NCI-H526 treated with DMSO at 0.1 percent for 48 hours (cell line): Measurements from ENCODE around the gene OR51F1.
"Not testable (repeated sequence)": the region's sequence is repeated elsewhere in the genome, so short reads cannot be mapped to it uniquely, and the experiment has no call there.

ENCODE experiments used
- DNase-seq: peaks from one replicate; lab custom pipeline; 2025; lab: John Stamatoyannopoulos, UW

OR51F1 gene, protein sequence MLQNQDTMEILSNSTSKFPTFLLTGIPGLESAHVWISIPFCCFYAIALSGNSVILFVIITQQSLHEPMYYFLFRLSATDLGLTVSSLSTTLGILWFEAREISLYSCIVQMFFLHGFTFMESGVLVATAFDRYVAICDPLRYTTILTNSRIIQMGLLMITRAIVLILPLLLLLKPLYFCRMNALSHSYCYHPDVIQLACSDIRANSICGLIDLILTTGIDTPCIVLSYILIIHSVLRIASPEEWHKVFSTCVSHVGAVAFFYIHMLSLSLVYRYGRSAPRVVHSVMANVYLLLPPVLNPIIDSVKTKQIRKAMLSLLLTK

DNA sequence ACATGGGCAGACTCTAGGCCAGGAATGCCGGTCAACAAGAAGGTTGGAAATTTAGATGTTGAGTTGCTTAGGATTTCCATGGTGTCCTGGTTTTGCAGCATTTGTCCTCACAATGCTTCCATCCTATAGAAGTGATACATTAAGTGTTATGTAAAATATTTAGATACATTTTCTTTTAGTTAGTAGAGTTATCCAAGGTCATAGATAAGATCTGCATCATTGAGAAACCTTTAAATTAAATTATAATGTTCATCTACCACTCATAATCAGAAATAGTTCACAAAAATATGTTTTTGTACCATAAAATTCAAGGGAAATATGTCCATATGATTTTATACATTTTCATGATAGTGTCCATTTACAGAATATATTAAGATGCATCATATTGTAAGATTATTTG lies at the start of gene OR51F1:
Gene OR51F1, minus strand, starts transcription at position 101 of the 400 bp plus-strand sequence. Its CDS starts 0 bp downstream, at position 101.
- no peak for DNase-seq

DNA sequence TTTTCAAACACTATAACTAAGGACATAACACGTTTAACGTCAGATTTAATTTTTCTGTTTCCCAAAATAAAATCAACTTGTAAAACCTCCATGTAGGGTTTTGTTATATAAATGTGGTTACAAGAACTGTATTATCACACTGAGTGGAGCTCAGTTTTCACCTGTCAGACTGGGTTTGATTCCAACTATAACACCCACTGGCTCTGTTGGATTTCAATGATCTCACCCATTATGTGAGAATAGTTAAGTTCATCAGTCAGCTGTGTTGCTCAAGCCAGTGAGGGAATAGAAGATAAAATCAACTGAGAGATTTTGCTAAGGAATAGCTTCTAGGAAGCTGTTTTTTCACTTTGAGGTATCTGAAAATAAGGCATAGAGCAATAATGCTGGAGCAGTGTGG lies 39.5 kb upstream of the OR51F1 start:
- DNase-seq = no peak

DNA sequence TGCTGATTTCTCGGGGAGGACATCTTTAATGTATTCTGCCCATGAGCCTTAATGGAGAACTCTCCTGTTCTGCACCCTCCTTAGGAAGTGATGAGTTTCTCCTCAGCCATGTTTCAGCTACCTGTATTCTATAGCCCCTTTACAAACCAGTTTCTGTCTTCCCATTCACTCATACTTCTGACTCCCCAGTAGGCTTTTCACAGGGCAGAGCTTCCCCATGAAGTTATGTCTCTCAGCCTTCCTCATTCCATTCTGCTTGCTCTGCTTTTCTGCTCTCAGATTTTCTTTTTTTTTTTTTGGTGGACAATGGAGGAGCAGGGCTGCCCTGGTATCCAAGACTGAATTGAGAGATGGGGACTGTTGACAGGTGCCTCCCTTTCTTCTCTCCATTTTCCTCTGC lies 38.7 kb upstream of the OR51F1 start:
- DNase-seq = no peak

DNA sequence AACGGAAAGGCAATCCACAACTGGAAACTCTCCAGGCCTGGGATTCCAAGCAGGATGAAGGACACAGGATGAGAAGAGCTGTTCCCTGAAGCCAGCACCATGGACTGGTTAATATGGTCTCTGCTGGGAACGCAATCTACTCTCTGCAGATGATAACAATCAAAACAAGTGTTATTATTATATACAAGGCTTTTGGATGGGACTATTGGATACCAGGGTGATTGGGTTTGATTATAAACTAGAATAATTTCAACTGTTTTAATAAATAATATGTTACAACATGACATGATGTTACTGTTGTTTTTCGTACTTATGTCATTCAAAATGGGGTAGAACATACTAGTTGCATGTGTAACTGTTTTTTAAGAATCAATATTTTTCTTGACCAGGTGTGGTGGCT lies 34.5 kb upstream of the OR51F1 start, which contains the start of gene OR52R1:
Gene OR52R1, minus strand, starts transcription at position 101 of the 400 bp plus-strand sequence. Its CDS starts 0 bp downstream, at position 101.
- DNase-seq = no peak

DNA sequence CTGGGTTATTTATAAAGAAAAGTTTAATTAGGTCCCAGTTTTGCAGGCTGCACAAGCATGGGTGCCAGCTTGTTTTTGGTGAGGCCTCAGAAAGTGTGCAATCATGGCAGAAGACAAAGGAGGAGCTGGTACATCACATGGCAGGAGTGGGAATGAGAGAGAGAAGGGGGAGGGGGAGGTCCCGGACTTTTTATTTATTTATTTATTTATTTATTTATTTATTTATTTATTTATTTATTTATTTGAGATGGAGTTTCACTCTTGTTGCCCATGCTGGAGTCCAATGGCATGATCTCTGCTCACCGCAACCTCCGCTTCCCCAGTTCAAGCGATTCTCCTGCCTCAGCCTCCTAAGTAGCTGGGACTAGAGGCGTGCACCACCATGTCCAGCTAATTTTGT lies 31.6 kb upstream of the OR51F1 start:
- DNase-seq = not testable (repeated sequence)

DNA sequence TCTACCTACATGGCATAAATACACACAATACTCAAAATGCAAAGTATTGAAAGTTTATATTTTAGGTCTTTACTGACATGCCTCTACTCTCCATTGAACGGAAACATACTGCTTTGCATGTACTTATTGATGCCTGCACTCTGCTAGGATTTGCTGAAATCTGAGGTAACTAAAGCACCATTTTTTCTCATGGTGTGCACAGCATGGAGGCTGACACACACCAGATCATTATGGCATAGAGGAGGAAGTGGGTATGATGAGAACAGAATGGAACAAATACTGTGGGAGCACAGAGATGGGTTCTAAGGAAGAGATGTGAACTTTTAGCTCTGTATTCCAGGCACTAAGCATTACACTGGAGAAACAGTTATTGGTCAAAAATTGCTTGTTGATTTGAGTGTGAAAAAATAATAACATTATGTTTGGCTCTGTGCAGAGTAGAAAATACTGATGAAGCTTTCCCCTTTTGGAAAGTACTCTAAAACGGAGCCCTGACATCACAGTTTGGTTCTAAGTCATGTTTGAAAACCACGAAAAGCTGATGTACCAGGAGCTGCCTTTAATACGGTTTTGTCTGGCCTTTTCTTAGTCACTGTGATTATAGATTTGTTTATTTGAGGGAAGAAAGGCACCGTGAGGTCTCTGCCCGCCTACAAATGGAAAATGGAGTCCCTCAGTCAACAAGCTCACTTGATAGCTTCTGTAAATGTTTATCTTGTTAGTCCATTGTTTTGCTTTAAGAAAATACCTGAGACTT lies 28.9 kb upstream of the OR51F1 start:
- no peak for DNase-seq

DNA sequence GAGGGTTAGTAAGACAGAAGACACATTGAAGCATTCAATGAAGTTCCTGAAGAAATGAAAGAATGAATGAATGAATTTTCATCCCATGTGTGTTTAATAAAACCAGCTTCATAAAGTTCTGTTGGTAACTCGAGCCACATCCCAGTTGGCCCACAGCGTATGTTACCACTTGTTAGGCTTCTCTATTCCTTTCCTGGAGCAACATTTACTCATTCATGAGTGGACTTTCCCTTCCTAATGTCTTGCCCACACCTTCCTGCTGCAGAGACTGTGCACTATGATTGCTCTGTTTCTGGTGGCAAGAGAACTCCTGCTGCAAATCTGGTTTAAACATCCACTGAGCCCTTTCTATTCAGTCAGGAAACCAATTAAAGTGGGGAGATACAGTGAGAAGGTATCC lies 27.5 kb upstream of the OR51F1 start:
- DNase-seq = no peak

DNA sequence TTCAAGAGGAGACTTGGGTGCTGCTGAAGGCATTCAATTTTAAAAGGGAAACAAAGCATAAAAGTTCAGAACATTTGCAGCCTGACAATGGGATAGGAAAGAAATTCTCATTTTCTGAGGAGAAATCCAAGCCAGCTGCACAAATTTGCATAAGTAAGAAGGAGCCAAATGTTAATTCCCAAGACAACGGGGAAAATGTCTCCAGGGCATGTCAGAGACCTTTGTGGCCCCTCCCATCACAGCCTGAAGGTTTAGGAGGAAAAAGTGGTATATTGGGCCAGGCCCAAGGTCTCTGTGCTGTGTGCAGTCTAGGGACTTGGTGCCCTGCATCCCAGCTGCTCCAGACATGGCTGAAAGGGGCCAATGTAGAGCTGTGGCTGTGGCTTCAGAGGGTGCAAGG lies 12.7 kb upstream of the OR51F1 start:
- no peak for DNase-seq

DNA sequence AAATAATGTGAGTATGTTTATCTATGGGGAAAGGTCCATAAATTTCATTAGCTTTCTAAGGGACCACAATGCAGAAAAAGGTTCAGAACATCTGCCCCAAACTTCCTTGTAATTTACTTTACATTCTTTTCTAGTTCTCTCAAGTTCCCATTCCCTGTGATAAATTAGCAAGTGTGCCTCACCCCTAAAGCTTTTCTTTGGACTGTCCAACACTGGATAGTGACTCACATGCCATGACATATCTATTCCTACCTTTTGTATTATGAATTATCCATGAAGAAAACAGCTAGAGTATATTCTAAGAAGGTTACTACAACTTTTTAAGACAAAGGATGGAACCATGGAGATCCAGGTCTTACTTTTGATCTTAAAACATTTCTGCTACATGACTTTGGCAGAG lies 1.6 kb downstream of the OR51F1 start:
- no peak for DNase-seq

DNA sequence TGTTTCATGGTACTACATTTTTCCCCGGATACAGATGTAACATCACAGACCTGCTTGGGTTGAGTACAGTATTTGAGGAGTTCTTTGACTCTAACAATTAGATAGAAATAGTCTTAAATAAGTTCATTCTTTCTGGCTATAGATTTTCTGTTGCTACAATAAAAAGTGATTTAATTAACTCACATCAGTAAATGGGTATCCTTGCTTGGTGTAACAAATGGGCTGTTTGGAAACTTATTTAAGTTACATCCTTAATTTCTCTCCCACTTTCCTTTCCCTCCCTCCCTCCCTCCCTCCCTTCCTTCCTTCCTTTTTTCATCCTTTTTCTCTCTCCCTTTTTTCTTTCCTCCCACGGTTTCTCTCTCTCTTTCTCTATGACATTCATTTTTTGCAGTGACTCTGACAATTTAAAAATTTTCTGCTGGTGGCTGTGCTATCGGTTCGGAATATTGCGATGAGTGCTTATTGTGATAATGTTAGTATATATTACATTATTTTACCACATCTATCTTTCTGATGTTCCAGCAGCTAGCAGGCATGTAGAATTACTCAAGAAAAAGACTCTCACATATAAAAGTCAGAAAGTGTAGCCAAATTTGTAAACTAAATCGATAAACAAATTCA lies 3.2 kb downstream of the OR51F1 start:
- DNase-seq = no peak

DNA sequence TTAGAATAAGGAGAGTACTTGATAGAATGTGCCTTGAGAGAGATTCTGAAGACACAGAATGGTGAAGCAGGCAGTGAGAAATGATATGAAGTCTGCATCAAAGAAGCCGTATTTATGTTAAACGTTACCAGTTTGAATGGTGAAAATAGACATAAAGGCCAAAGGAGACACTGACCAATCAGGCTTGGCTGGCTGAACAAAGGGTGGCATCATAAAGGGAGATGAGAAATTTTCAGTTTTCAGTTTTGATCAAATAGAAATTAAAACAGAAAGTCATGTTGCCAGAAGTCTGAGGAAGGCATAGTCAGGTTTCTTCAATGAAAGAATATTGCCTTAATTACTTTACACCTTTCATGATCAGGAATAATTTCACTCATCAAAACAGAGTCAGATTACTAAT lies 6.6 kb downstream of the OR51F1 start:
- DNase-seq = no peak

DNA sequence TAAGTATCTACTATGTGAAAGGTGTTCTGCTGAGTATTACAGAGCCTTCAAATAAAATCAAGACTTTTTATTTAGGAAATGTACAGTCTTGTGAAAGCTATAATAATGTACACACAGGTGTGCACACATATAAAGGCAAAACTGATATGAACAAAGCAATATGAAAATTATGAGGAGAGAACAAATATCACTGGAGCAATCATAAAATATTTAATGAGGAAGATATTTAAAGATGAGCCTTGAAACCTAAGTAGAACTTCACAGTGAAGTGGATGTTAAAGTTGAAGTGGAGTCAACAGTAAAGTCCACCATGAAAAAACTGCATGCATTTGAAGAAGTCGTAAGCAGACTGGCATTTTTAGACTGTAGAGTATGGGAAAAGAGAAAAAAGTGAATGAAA lies 18.5 kb downstream of the OR51F1 start:
- DNase-seq = peak; percentile 35

DNA sequence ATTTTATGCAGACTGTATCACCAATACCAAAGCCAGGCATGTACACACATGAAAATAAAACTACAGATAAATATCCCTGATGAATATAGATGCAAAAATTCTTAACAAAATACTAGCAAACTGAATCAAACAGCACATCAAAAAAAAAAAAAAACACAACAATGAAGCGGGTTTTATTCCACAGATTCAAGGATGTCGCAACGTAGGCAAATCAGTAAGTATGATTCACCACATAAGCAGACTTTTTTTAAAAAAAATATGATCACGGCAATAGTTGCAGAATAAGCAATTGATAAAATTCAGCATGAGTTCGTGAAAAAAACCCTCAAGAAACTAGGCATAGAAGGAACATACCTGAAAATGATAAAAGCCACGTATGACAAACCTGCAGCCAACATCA lies 21.3 kb downstream of the OR51F1 start:
- no peak for DNase-seq

DNA sequence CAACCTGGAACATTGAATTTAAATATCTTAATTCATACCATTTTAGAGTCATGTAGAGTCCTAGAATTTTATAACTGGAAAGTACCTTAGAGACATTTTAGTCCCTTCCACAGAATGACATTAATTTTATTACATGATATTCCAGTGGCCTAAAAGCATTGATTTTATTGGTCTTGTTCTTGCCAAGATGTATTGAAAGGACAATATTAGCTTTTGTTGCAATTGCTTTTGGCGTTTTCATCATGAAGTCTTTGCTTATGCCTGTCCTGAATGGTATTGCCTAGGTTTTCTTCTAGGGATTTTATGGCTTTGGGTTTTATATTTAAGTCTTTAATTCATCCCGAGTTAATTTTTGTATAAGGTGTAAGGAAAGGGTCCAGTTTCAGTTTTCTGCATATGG lies 29.0 kb downstream of the OR51F1 start:
- no peak for DNase-seq

DNA sequence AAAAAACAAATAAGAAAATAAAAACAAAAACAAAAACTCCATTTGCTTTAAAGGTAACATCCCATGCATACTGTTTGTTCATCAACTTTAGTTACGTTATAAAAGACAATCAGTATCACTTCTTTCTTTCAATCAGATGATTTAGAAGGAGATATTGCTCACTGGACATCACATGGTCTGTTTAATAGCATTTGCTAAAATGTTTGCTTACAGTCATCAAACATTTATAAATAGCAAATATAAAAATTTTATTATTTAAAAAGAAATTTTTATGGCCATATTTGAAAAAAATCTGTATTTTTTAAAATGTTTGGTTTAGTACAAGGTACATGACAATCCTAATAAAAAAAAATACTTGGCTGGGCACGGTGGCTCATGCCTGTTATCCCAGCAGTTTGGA lies 42.6 kb downstream of the OR51F1 start:
- DNase-seq = no peak

DNA sequence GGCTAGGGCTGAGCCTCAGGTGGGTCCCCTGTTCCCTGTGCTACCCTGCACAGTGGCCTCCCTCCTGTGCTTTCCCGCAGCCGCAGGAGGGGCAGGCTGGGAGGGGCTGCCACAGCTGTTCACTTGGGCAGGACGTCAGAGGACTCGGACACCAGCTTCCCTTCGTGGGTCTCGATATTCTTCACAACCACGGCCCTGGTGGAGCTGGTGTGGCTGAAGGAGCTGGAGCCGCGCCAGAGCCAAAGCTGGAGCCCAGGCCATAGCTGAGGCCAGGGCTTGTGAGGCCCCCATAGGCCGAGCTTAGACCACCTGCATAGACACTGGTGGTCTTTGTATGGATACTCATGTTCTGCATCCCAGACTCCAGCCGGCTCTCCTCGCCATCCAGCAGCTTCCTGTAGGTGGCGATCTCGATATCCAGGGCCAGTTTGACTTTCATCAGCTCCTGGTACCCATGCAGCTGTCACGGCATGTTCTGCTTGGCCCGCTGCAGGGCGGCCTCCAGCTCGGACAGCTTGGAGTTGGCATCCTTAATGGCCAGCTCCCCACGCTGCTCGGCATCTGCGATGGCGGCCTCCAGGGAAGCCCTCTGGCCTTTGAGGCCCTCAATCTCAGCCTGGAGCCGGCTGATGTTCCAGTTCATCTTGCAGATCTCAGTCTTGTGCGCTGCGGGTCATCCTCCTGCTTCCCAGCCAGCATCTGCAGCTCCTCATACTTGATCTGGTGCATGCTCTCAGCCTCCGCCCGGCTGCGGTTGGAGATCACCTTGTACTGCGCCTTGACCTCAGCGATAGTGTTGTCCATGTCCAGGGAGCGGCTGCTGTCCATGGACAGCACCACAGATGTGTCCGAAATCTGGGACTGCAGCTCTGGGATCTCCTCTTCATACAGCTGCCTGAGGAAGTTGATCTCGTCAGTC lies 46.9 kb downstream of the OR51F1 start:
- DNase-seq = not testable (repeated sequence)
